ENCODE measurements around the gene SUCLA2.

- no peak for TF ChIP-seq CTCF (IDR thresholded peaks at IDR 0.05)
- TF ChIP-seq ZFX (IDR thresholded peaks at IDR 0.05; ENCODE audit: borderline replicate concordance): no peak
These were observed 10.1 kb downstream of the SUCLA2 start for GRCh38 chr13:47990920-47991466.

All from 22Rv1 (cell line).